Hepatocyte (in vitro differentiated cells): ENCODE results near the gene SLC38A1. TPM values are rescaled to one million over a fixed set of nuclear protein-coding genes. Genes with fewer than 3 reads are reported as not detected.

ENCODE experiments used
- DNase-seq: peaks from one replicate; pipeline ENCODE4 v3.0.0-alpha.2; 2016; ENCODE audit warnings: low spot score
- H2AFZ ChIP-seq: fragments of 200-600 bp; sonication (generic); 2 replicates; pipeline ENCODE4 v1.6.0; 2016; ENCODE audit warnings: antibody characterized with exemption, mild to moderate bottlenecking
- H3K27ac ChIP-seq: fragments of 200-600 bp; sonication (generic); 2 replicates; pipeline ENCODE4 v1.5.1; 2016; ENCODE audit warnings: mild to moderate bottlenecking
- H3K27me3 ChIP-seq: fragments of 200-600 bp; sonication (generic); 2 replicates; pipeline ENCODE4 v1.6.1; 2016
- H3K36me3 ChIP-seq: fragments of 200-600 bp; sonication (generic); replicated peaks from 2 replicates; pipeline ENCODE4 v1.5.1; 2016; ENCODE audit warnings: low read depth; ENCODE audit not compliant: insufficient read depth
- H3K4me1 ChIP-seq: fragments of 200-600 bp; sonication (generic); 2 replicates; pipeline ENCODE4 v1.5.1; 2016; ENCODE audit warnings: mild to moderate bottlenecking, moderate library complexity; ENCODE audit not compliant: insufficient read depth
- H3K4me2 ChIP-seq: fragments of 200-600 bp; sonication (generic); 2 replicates; pipeline ENCODE4 v1.6.0; 2016
- H3K4me3 ChIP-seq: fragments of 200-600 bp; sonication (generic); 2 replicates; pipeline ENCODE4 v1.5.1; 2016; ENCODE audit warnings: mild to moderate bottlenecking
- H3K79me2 ChIP-seq: fragments of 200-600 bp; sonication (generic); 2 replicates; pipeline ENCODE4 v1.6.0; 2017; ENCODE audit warnings: mild to moderate bottlenecking
- H3K9me2 ChIP-seq: fragments of 200-600 bp; sonication (generic); replicated peaks from 2 replicates; pipeline ENCODE4 v1.6.0; 2017; ENCODE audit warnings: mild to moderate bottlenecking; ENCODE audit not compliant: insufficient read depth
- H3K9me3 ChIP-seq: fragments of 200-600 bp; sonication (generic); 2 replicates; pipeline ENCODE4 v1.5.1; 2016; ENCODE audit warnings: low read depth, mild to moderate bottlenecking
- H4K20me1 ChIP-seq: fragments of 200-600 bp; sonication (generic); 2 replicates; pipeline ENCODE4 v1.6.0; 2016; ENCODE audit warnings: mild to moderate bottlenecking; ENCODE audit not compliant: insufficient read depth, poor library complexity, severe bottlenecking
- EZH2 ChIP-seq: fragments of 200-600 bp; sonication (generic); IDR thresholded peaks from 2 replicates; pipeline ENCODE4 v1.6.1; 2016; ENCODE audit warnings: antibody characterized with exemption, mild to moderate bottlenecking, borderline replicate concordance
- EZH2phosphoT487 ChIP-seq: fragments of 200-600 bp; sonication (generic); IDR thresholded peaks from one replicate; pipeline ENCODE4 v1.6.1; 2018; ENCODE audit warnings: antibody characterized with exemption, mild to moderate bottlenecking, low read depth, moderate library complexity; ENCODE audit not compliant: unreplicated experiment, severe bottlenecking
- WGBS: methylation state at CpG from one replicate; pipeline ENCODE4 v1.1.6; 2016; ENCODE audit warnings: low lambda C conversion rate; ENCODE audit errors: missing lambda C conversion rate; 5-methylcytosine and 5-hydroxymethylcytosine counted together
- polyA plus RNA-seq: library from polyadenylated mRNA; unstranded; fragments of >200 nt; fragmentation: Nextera tagmentation; extraction: Ambion mirVana; gene quantifications from 2 replicates; pipeline ENCODE4 v1.2.1, GENCODE V29; 2016
- total RNA-seq: library from RNA; depleted of rRNA; stranded (reverse); fragments of >200 nt; gene quantifications from 2 replicates; pipeline ENCODE4 v1.2.3, GENCODE V29; 2014
- TF ChIP-seq, protein P1 (sequence below): fragments of 200-600 bp; sonication (generic); IDR thresholded peaks from 2 replicates; pipeline ENCODE4 v1.5.1; 2016; ENCODE audit warnings: antibody characterized with exemption, mild to moderate bottlenecking; ENCODE audit not compliant: poor library complexity

The SLC38A1 gene
- total and polyA plus RNA-seq, 2 experiments from 2014 or later, result 48.2 to 86.8 TPM

GRCh38 chr12:46183112-46183511 lies 85.7 kb downstream of the SLC38A1 start:
- no peak overlapping the region for H2AFZ ChIP-seq
- no peaks in the 10 kb centered on the region for H3K36me3 ChIP-seq
- 68% methylated on average over 2 of the region's 2 CpGs for WGBS
- H3K4me2 ChIP-seq, result no peak overlapping the region
- DNase-seq, result no peak
- TF ChIP-seq, protein P1, sequence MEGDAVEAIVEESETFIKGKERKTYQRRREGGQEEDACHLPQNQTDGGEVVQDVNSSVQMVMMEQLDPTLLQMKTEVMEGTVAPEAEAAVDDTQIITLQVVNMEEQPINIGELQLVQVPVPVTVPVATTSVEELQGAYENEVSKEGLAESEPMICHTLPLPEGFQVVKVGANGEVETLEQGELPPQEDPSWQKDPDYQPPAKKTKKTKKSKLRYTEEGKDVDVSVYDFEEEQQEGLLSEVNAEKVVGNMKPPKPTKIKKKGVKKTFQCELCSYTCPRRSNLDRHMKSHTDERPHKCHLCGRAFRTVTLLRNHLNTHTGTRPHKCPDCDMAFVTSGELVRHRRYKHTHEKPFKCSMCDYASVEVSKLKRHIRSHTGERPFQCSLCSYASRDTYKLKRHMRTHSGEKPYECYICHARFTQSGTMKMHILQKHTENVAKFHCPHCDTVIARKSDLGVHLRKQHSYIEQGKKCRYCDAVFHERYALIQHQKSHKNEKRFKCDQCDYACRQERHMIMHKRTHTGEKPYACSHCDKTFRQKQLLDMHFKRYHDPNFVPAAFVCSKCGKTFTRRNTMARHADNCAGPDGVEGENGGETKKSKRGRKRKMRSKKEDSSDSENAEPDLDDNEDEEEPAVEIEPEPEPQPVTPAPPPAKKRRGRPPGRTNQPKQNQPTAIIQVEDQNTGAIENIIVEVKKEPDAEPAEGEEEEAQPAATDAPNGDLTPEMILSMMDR, result no peak
- TF ChIP-seq EZH2 (no peak), EZH2phosphoT487 (no peak)
- H4K20me1 ChIP-seq, result no peaks in the 10 kb centered on the region
- no peaks in the 10 kb centered on the region for H3K9me2 ChIP-seq
- no peak overlapping the region for H3K4me3 ChIP-seq
- no peaks in the 10 kb centered on the region for H3K79me2 ChIP-seq
- H3K9me3 ChIP-seq, result no peaks in the 10 kb centered on the region
- no peak overlapping the region for H3K27ac ChIP-seq
- no peaks in the 10 kb centered on the region for H3K4me1 ChIP-seq
- no peaks in the 10 kb centered on the region for H3K27me3 ChIP-seq

DNA sequence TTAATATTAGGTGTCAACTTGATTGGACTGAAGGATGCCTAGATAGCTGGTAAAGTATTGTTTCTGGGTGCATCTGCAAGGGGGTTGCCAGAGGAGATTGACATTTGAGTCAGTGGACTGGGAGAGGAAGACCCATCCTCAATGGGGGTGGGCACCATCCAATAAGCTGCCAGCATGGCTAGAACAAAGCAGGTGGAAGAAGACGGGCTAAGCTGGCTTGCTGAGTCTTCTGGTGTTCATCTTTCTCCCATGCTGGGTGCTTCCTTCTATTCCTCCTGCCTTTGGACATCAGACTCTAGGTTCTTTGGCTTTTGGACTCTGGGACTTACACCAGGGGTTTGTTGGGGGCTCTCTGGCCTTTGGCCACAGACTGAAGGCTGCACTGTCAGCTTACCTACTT lies 87.4 kb downstream of the SLC38A1 start:
- H3K27me3 ChIP-seq, result no peaks in the 10 kb centered on the region
- H3K27ac ChIP-seq, result no peak overlapping the region
- H3K4me1 ChIP-seq, result no peaks in the 10 kb centered on the region
- H3K4me2 ChIP-seq, result no peak overlapping the region
- H3K9me2 ChIP-seq, result no peaks in the 10 kb centered on the region
- H2AFZ ChIP-seq, result no peak overlapping the region
- no peaks in the 10 kb centered on the region for H3K9me3 ChIP-seq
- TF ChIP-seq, protein P1, result no peak
- no peak for TF ChIP-seq EZH2phosphoT487
- TF ChIP-seq EZH2, result no peak
- DNase-seq, result no peak
- H3K4me3 ChIP-seq, result no peak overlapping the region
- H4K20me1 ChIP-seq, result no peaks in the 10 kb centered on the region
- H3K36me3 ChIP-seq, result no peaks in the 10 kb centered on the region
- no peaks in the 10 kb centered on the region for H3K79me2 ChIP-seq
- WGBS, result 100% methylated on average over 1 of the region's 1 CpG

DNA sequence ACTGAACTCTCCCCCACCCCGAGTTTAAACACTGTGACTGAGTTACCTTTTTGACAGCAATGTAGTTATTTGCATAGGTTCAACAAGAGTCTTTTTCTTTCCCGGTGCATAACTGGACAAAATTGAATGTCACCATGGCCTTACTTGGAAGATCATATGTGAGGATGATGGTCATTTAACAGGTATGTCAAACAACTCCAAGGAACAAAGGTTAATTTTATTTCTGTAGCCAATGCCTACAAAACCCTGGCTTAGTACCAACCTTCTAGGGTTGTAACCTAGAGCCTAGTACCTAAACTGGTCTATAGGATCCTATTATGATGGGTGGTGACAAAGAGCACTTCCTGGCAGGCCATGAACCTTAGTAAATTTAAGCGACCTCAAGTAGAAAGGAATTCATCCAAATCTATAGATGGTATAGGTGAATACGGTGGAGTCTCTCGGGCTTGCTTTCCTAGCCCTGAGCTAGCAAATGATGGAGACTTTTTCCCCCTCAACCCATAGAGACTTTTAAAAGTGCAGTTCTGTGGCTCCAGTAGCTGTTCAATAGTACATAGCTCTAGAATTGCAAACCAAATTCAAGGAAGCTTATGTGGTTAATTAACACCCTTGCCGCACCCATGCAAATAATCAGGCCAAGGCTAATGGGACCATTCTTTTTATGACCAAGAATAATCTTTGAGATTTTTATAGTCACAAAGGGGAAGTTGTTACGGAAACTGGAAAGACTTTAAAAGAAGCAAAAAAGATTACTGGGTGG lies 89.0 kb downstream of the SLC38A1 start:
- no peaks in the 10 kb centered on the region for H3K27me3 ChIP-seq
- 77% methylated on average over 7 of the region's 7 CpGs for WGBS
- no peaks in the 10 kb centered on the region for H4K20me1 ChIP-seq
- no peak for DNase-seq
- H2AFZ ChIP-seq, result no peak overlapping the region
- H3K36me3 ChIP-seq, result no peaks in the 10 kb centered on the region
- peak overlapping the region; percentile 6 for H3K27ac ChIP-seq
- no peaks in the 10 kb centered on the region for H3K9me3 ChIP-seq
- no peak overlapping the region for H3K4me2 ChIP-seq
- no peaks in the 10 kb centered on the region for H3K79me2 ChIP-seq
- no peak overlapping the region for H3K4me3 ChIP-seq
- TF ChIP-seq EZH2phosphoT487 (no peak), EZH2 (no peak)
- TF ChIP-seq, protein P1, result no peak
- H3K9me2 ChIP-seq, result no peaks in the 10 kb centered on the region
- no peaks in the 10 kb centered on the region for H3K4me1 ChIP-seq
